Measurements from ENCODE around the gene E4F1.
A peak's percentile ranks its signal among the peaks of the same experiment; 100 is the strongest.
"Not testable (repeated sequence)": the region's sequence is repeated elsewhere in the genome, so short reads cannot be mapped to it uniquely, and the experiment has no call there.

Gene E4F1

DNA sequence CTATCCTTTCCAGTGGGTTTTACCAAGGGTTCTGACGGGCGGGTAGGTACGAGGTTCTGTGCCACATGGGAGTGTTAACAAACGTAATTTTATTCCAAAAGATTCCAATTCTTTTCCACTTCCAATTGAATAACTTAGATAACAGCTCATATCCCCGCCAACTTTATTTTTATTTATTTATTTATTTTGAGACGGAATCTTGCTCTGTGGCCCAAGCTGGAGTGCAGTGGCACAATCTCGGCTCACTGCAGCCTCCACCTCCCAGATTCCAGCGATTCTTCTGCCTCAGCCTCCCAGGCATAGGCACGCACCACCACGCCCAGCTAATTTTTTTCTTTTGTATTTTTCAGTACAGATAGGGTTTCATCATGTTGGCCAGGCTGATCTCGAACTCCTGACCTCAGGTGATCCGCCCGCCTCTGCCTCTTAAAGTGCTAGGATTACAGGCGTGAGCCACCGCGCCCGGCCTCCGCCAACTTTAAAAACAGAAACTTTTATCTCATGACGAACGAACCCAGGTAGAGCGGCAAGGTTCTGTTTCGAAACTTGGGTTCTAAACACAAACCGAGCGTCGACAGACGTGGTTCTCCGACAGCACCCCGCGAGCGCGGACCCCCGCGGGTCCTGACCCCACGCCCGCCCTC lies 27.4 kb downstream of the E4F1 start:
- DNase-seq: no peak

DNA sequence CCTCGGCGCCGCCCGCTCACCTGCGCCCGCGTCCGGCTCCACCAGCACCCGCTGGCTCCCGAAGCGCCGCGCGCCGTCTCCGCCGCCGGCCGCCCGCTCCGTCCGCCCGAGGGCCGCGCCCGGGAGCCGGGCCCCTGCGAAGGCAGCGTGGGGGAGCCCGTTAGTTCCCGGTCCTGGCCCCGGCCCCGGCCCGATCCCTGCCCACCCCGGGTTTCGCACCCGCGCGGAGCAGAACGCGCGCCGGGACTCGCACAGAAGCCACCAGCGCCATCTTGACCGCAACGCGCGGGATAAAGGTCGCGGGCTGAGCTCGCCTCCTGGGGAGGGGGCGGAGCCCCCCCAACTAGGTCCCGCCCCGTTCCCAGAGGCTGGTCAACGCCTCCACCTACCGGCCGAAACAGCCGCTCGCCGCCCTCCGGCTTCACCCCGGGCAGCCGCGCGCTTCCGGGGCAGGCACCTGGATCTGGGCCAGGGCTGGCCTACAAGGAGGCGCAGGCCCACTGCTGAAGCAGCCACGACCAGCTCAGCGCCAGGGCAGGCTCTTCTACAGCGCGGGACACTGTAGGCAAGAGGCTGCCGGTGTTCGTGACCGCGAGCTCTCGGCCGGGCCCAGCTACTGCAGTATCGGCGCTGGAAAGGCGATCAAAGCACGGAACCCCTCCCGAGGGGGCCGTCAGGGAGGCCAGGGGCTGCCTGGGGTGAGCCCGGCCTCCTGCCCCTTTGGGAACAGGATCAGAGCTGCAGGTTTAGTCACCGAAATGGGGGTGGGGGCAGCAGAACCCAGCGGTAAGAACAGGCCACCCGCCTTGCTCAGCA lies 28.1 kb downstream of the E4F1 start, which contains the start of gene ECI1:
ECI1 (minus strand) TSS at position 292 of the 816 bp plus-strand sequence; CDS start at position 271, 21 bp downstream.
- peak; percentile 79 for DNase-seq

DNA sequence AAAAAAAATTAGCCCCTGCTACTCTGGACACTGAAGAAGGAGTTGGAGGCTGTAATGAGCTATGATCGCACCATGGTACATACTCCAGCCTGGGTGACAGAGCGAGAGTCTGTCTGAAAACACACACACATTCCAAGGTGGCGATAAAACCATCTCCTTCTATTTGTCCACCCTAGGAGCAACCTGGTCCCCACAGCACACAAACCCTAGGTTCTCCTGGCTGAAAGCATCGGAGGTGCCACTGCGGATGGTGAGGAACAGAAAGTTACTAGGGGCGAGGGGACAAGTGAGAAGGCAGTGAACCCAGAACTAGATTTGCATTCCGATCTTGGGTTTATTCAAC lies 29.4 kb downstream of the E4F1 start:
- no peak for DNase-seq

DNA sequence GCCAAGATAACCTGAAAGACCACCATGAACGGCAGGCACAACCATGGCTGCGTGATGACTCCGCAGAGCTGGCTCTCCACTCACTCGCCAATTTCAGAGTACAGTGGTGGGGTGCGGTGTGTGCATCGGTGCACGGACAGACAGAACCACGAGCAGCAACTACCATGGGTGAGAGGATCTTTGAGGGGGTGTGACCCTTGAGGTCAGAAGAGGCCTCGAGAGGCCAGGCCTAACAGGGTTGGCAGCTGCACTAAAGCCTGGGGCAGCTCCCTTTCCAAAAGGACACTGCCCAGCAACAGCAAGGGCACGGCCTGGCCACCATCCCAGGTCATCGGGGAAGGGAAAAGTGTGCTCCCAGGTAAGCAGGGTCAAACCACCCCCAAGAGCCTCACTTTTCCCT lies 29.9 kb downstream of the E4F1 start:
- DNase-seq: no peak

DNA sequence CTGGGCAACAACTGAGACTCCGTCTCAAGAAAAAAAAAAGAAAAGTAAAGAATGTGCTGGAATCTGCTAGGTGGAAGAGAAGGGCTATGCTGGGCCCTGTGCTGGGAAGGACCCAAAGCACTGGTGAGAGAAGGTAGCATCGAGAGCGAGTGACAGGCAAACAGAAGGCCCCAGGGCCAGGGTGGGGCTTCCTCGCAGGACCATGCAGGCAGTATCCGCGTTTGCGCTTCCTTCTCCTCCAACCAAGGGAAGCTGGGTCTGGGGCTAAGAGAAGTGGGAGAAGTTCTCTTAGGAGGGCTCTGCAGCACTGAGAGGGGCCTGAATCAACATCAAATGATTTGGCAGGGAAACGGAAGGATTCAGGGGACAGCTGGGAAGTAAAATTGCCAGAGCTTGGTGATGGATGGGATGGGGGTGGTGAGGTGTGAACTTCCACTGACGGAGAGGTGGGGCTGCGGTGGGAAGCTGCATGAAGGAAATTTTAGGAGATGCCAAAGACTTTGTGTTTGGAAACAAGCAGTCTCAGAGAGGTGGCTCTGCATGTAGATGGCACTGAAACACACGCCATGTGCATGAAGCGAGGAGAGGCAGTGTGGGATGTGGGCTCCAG lies 33.2 kb downstream of the E4F1 start:
- no peak for DNase-seq

DNA sequence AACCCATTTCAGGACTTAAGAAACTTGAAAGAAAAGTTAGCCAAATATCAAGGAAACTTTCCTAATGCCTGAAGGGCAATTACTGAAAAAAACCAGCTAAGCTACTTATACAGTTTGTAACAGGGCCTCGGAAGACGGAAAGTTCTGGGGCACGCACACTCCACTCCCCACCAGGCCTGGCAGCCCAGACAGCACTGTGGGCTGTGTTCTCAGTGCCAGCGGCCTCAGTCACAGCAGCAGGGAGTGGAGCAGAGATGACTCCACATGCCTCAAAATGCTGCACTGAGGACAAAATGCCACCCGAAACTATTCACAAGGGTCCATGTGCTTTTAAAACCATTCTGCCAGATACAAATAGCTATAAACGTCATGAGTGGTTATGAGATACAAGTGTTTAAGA lies 34.3 kb downstream of the E4F1 start:
- no peak for DNase-seq

DNA sequence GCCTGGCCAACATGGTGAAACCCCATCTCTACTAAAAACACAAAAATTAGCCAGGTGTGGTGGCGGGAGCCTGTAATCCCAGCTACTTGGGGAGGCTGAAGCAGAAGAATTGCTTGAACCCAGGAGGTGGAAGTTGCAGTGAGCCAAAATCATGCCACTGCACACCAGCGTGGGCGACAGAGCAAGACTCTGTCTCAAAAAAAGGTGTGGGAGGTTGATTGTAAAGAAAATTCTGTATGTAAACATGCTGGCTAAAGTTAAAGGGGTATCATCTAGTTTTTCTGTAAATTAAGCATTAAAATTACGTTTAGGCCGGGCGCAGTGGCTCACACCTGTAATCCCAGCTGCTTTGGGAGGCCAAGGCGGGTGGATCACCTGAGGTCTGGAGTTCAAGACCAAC lies 35.1 kb downstream of the E4F1 start:
- not testable (repeated sequence) for DNase-seq

DNA sequence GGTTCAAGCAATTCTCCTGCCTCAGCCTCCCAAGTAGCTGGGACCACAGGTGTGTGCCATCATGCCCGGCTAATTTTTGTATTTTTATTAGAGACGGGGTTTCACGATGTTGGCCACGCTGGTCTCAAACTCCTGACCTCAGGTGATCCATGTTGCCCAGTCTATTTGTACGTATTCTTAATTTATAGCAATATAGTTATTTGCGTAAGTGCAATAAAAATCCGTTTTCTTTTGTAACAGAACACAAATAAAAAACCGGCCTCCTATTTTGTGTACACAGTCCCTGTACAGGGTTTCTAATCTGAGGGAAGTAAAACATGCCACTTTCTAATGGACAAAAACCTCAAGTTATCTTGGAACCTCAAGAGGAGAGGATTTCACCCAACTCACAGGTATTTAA lies 36.9 kb downstream of the E4F1 start:
- DNase-seq: no peak

DNA sequence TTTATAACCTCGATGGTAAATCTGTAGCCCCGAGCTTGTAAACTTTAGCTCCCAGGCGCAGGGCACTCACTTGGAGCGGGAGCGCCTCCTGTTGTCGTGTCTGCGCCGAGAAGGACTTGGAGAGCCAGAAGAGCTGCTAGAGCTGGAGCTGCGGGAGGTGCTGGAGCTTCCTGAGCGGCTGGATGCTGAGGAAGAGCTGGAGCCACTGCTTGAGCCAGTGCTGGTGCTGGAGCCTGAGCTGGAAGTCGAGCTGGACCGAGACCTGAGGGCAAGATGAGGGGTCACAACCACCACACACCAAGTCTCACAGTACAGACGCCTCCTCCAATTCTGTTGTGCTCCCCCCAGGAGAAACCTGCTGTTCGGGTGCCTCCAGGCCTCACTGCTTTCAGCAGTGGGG lies 39.6 kb downstream of the E4F1 start:
- not testable (repeated sequence) for DNase-seq

DNA sequence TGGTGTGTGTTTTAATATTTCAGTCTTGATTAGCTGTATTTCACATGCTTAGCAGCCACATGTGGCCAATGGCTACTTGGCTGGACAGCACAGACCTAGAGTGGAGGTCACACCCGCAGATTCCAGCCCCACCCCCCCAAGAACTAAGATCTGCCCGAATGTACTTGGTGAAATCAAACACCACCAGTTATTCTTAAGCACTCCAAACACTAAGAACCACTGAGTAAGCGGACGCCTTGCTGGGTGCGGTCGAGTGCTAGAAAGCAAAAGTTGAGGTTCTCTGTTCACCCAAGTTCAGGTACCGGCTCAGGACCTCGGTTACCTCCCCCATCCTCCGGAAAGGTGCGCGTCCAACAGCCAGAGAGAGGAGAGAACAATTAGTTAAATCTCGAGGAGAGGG lies 43.5 kb downstream of the E4F1 start:
- DNase-seq: not testable (repeated sequence)

DNA sequence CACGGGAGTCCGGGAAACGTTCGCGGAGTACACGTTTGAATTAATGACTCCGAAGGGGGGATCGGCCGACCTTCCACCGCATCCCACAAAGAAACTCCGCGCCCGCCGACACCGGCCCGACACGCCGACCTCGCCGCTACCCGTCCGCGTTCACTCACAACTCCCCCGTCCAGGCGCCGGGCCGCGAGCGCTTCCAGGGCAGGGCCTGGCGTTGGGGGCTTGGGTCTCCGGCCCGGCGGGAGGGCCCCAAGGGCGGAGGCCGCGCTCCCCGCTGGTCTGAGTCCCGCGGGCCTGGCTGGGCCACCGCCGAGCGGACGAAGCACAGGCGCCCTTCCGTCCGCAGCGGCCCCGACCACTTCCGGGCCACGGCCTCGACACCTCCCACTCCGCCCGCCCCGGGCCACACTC lies 44.1 kb downstream of the E4F1 start:
- DNase-seq: not testable (repeated sequence)

DNA sequence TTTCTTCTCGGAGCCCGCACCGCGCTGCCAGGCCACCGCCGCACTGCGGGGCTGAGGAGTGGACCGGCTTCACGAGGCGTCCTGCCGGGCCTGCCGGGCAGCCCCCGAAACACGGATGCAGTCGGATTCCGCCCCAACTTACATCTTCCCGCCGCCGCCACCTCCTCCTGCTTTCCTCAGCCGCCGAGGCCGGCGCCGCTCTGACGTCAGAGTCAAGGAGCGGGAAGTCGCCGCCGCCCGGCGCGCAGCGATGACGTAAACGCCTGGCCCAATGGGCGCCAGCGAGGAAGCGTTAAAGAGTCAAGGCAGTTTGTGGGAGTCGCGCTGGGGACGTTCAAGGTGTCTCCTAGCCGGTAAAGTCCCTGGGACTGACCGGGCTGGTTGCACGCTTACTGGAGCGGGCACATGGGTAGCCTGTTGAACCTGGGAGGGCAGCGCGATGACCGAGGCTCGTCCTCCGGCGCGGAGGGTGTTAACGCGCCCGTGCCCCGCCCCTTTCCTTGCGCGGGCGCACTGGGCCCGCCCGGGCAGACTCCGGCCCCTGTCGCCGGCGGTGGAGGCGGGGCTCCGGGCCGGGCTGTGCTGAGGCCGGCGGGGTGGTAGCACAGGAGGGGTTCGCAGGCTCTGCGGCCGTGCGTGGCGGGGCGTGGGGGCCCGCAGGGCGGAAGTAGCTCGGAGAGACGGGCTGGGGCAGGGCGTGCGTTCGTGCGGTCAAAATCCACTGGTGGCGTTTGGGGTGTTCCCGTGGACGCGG lies 44.7 kb downstream of the E4F1 start, which contains the start of gene RNPS1:
RNPS1 (minus strand) TSS at position 214 of the 754 bp plus-strand sequence. CDS start 3,483 bp downstream, outside the sequence.
- DNase-seq: peak; percentile 76

DNA sequence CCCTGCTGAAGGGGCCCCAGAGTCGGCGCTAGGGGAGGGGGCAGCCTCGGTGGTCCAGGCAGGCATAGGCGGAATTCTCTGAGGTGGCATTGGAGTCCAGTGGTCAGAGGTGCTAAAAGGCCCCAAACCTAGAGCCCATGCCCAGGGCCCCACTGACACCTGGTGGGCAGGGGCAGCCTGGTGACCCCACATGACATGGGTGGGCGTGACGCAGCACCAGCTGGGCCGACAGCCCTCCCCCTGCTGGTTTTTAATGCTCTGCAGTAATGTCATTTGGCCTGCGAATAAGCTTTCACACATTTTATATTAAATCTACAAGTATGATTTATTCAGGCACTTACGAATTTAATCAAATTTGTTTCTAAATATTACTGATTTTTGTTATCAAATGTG lies 46.7 kb downstream of the E4F1 start:
- no peak for DNase-seq

DNA sequence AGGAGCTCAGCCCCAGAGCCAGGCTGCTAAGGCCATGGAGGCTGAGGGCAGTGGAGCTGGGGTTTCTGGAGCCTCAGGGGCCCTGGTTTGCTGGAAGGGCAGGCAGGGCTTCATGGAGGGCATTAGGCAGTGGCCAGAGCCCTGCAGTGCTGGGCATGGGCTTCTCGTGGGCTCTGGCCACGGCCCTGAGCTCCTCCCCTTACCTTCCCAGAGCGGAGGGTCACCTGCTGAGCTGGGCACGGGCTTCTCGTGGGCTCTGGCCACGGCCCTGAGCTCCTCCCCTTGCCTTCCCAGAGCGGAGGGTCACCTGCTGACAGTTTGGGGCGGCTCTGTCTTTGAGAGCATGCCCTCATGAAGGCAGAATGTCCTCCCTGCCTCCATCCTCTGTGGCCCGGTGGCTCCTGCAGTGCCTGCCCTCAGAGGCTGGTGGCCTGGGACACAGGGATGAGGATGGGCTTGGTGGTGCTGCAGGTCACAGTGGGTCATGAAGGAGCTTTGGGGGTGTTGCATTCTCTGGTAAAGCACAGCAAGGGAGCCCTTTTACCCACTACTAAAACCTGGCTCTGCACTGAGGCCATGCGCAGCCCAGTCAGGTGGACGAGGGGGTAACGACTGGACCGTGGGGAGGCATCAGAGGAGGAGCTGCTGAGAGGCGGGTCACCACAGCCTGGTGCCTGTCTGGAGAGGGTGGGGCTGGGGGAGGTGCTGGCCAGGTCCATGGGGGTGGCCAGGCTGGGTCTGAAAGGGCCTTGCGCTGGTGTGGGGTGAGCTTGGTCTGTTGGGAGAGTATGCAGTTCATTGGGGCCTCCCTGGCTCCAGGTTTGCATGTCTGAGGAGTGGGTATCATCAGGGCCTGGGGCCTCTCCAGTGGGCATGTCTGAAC lies 47.4 kb downstream of the E4F1 start:
- DNase-seq: no peak

DNA sequence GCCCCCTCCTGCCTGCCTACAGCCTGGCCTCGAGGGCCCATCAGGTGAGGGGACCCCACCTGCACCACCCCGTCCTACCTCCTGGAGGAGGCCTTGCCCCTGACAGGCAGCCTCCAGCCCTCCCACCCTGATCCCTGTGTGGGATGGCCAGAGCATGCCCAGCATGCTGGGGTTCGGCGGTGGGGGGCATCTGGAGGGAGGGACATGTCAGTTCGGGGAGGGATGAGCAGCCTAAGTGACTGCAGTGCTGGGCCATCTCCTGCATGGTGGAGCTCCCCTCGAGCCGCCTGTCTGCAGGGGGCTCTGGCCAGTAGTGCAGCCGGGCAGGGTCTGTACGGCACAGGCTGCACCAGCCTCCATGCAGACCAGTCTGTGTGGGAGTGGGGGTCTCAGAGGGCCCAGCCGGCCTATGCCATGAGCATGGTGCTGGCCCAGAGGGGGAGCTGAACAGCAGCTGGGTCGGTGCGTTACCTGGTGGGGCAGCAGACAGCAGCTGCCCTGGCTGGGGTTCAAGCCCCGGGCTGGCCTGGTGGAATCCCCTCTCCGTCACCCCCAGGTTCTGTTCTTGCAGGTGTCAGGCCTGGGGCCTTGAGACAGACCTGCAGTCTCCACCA lies 48.6 kb downstream of the E4F1 start:
- no peak for DNase-seq

DNA sequence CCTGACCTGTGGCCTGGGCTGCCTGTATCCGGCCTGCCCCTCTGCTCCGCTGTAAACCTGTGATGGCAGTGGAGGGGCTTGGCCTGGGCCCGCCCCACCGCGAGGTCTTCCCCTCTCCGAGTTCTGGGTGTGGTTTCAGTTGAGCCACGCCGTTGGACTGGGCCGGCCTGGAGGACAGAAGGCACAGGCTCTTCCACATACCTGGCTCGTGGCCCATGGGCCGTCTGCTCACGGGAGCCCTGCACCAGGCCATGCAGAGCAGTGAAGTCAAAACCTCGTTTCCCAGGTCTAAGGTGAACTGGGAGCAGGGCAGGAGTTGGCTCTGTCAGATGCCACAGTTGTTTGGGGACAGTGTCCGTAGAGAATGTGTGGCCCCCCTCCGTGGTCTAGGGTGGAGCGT lies 50.1 kb downstream of the E4F1 start:
- no peak for DNase-seq

DNA sequence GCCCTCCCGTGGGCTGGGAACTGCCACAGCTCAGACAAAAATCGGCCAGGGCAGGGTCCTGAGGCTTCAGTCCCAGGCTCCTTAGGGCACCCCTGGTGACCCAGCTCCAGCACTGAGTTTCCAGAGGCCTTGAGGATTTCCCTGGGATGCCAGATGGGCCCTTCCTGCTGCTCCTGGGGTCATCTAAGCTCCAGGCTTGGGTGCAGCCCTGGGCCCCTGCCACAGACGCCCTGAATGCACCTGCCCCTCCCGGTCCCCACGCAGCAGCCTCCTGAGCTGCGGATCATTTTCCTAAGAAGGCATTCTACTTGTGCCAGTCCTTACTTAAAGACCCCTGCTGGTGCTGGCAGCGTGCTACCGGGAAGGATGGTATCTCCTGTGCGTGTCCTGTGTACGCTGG lies 50.5 kb downstream of the E4F1 start:
- DNase-seq: no peak

DNA sequence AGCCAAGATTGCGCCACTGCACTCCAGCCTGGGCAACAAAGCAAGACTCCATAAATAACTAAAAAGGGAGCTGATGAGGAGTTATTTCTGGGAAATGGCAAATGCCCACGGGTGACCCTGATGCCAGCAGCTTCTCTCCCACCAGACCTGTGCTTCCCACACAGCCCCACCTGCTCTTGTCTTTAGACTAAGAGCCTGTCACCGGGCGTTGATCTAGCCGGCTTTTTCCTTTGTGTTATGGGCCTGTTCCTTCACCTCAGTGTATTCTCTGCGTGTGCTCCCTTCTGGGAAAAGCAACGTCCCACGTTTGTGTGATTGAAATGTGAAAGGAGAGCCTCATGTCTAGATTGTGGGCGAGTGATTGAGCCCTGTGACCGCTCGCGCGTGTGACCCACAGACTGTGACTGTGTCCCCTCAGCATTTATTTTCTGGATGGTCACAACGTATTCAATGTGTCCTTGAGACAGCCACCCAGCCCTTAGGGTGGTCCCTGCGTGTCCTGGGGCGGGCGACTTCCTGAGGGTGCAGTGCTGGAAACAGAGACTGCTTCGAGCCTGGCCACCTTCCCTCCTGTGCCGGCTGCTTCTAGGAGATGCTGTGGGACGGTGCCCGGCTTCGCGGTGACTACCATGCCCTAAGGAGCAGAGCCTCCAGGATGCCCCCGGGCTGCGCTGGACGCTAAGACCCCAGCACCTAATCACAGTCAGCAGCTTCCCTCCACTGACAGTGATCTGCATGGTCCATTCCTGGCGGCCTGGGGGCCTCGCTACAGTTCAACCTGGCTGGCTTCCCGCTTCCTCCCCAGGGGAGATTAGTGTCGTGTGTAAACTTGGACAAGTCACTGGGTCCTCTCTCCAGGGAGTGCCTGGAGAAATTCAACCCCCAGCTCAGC lies 52.3 kb downstream of the E4F1 start:
- no peak for DNase-seq

DNA sequence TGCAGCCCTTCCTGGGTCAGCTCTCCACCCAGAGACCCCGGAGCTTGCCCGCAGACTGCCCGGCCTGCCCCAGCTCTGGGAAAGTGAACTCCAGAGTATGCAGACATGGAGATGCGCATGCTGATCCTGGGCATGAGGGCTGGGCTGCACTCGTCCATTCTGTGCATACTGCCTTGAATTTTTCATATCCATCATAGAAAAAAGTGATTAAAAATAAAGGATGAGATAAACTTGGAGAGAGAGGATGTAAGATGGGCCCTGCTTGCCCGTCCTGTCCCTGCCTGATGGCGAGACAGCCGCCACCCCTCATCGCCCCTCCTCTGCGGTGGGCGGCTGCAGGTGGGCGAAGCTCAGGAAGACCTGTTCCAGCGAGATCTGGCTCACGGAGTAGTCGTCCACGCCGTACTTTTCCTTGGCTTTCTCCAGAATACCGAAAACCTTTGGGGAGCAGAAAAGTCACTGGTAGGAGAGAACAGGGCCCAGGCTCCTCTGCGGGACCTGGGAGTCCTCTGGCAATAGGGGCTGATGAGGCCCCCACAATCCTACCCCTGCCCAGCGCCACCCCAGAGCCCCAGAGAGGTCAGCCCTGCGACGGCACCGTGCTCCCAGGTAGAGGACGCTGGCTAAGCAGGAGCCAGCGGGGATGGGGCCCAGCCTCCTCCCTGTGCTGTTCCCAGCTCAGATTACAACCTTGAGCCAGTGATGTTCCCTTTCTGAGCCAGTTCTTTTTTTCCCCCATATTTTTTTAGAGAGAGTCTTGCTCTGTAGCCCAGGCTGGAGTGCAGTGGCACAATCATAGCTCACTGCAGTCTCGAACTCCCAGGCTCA lies 53.2 kb downstream of the E4F1 start:
- DNase-seq: no peak

Data from NCI-H1105 (cell line).